CD4-positive, alpha-beta T cell treated with Interleukin-4 for 4 hours (primary cell): ENCODE data around the gene SLC9B2.

Source experiments
- DNase-seq: peaks from one replicate; pipeline ENCODE4 v3.0.0-alpha.2; 2020

The SLC9B2 gene

DNA sequence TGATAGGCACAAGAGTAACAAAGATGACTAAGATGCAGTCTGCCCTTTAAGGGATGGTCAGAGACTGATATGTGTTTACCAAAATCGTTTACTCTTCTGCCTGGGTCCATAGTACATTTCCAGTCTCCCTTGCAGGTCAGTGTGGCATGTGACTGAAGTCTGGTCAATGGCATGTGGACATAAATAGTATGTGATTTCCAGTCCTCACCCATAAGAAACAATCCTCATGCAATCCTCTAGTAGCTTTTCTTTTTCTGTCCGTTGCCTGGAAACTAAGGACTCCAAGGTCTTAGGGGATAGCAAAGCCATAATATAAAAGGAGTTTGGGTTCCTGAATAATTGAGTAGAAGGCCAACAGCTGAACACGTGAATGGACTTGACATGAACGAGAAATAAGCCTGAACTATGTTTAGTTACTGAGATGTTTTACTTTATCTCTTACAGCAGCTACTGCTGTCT is 1.1 kb downstream of the SLC9B2 start:
- no peak for DNase-seq

DNA sequence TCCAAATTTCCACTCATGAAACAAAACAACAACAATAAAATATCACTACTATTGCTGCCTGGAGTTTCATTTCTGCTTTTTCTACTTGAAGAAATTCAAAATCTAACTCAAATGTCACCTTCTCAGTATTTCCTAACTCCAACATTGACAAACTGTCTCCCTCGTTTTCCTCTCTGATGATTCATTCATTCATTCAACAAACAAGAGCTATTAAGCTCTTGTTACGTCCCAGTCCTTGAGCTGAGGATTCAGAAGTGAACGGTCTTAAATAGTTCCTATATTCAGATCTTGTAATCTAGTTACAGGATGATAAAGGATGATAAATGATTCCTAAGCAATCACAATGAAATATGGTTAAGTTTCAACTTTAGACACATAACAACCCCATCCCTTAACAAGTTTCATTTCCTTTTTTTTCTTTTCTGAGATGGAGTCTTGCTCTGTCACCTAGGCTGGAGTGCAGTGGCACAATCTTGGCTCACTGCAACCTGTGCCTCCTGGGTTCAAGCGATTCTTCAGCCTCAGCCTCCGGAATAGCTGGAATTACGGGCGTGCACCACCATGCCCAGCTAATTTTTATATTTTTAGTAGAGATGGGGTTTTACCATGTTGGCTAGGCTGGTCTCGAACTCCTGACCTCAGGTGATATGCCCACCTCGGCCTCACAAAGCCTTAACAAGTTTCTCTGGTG is 1.7 kb downstream of the SLC9B2 start:
- no peak for DNase-seq

DNA sequence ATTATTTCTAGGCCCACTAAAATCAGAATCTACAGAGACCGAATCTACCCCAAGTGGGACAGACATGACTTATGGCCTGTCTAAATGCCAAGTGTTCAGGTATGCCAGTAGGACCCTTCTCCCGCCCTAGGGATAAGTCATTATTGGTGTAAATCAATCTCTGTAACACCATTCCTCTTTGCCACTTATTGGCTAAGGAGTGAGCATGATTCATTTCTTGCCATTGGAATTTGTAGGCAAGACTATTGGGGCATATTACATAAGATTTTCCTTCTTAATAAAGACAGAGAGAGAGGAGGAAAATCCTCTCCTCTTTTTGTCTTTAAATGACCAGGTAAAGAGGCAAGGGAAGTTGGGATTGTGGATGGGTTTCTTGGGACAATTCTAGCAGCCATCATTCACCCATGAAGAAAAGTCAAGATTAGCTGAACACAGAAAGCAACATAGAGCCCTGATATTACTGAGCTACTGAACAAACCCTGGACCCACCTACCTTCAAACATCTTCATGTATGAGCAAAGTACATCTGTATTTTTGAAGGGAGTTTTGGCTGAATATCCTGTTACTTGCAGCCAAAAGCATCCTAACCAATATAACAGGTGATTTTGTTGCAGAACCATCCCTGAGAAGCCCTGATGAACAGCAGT is 2.6 kb downstream of the SLC9B2 start:
- no peak for DNase-seq

DNA sequence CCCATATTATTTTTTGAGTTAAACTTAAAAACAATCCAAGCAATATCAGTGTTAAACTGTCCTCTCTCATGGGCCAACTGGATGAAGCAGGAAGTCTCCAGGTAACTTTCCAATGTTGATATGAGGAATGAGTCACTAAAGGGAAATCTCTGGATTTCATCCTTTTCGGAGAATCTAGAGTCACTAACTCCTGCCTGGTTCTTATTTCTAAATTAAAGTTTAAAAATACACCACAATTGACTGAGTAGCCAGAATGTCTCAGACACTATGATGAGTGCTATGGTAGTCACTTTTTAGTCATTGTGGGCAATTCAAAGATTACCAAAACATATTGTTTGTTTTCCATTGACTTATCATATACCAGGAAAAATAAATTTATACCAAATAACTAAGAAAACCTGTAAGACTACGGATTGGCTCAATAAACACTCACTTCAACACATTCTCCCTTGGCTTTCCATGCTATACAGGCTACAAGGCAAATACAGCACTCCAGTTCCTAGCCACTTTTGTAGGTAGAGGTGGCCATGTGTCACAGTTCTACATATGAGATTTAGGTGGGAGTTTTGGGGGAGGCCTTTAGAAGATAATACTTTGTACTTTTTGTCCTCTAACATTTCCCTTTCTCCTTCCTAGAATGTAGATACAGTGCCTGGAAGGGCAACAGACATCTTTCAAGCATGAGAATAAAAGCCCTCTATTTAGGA is 8.6 kb downstream of the SLC9B2 start:
- no peak for DNase-seq

DNA sequence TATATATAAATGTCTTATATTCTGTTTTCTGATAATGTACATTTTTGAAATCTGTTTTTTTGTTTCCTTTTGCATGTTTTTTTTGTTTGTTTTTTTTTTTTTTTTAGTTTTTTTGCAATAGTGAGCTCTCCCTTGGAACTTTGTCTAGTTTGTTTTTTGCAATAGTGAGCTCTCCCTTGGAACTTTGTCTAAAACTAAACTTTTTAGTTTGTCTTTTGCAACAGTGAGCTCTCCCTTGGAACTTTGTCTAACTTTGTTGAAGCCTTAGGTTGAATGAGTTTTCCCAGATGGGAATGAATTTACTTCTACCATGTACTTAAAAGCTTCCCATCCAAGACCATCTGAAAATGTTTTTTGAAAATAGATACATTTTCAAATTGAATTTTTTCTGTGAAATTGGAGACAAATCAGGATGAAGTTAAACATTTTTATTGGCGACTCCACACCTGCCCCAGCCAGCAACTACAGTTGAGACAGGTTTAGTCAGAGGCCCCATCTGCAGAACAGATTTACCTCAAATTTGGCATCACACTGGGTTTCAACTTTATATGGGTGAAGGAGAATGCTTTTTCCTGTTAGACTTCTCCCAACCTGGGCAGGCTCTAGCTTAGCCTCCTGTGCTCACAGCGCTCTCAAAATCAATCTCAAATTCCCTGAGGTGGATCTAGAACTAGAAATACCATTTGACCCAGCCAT is 16.0 kb downstream of the SLC9B2 start:
- DNase-seq, result no peak

DNA sequence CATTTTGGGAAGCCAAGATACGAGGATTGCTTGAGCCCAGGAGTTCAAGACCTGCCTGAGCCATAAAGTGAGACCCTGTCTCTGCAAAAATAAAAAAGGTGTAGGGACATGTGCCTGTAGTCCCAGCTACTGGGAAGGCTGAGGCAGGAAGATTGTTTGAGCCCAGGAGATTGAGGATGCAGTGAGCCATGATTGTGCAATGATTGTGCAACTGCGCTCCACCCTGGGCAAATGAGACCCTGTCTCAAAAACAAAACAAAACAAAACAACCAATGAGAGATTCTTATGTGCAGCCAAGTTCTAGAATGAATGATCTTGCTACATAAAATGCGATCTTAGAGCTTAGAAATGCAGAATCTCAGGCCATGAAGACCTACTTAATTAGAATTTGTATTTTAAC is 22.5 kb downstream of the SLC9B2 start:
- no peak for DNase-seq

DNA sequence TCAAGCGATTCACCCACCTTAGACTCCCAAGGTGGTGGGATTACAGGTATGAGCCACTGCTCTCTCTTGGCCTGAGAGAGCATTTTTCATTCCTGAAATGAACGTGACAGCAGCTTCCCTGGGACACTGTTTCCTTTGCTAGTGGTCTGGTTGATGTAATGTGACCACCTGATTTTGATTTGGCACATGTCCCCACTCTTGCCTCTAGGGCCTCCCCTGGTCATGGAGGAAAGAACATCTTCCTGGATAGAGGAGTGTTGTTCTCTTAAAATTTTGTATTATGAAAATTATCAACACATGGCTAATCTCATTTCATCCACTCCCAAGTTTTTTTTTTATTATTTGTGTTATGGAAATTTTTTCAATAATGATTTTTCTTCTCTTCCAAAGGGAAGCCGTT is 23.8 kb downstream of the SLC9B2 start:
- DNase-seq, result no peak

DNA sequence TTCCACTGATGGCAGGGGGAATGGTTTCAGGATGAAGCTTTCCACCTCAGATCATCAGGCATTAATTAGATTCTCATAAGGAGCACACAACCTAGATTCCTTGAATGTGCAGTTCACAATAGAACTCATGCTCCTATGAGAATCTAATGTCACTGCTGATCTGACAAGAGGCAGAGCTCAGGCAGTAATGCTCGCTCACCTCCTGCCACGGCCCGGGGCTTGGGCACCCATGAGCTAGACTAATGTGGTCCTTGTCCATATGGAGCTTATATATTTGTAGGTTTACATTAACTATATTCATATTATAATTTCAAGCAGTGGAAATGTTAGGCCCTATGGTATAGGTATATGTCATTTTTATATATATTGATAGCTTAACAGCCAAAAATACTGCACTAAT is 24.4 kb downstream of the SLC9B2 start:
- DNase-seq, result no peak

DNA sequence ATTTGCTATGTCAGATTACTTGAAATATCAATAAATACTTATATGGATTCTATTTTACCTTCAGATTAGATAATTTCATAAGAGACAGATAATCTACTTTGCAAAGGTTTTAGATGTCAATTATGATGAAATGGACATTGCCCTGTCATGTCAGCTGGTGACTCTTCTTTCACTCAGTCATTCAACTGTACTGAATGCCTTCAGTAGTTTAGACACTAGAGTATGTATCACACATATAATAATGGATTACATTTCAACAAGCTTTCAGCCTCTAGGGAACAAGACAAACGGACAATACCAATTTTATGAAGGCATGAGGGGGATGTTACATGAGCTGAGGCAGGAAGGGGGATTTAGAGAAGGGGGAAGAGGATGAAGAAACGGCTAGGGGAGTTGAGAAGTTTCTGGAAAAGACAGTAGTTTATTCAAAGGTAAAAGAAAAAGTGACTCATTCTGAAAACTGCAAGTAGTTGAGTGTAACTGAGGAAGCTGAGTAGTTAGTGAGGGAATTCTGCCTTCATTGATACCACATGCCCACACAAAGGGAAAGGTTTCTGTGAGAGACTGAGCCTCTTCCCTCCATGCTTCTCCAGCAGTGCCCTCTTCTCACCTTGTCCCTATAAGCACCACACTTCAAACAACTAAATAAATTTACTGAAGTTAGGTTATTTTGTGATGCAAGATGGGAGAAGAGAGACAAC is 25.7 kb downstream of the SLC9B2 start:
- no peak for DNase-seq

DNA sequence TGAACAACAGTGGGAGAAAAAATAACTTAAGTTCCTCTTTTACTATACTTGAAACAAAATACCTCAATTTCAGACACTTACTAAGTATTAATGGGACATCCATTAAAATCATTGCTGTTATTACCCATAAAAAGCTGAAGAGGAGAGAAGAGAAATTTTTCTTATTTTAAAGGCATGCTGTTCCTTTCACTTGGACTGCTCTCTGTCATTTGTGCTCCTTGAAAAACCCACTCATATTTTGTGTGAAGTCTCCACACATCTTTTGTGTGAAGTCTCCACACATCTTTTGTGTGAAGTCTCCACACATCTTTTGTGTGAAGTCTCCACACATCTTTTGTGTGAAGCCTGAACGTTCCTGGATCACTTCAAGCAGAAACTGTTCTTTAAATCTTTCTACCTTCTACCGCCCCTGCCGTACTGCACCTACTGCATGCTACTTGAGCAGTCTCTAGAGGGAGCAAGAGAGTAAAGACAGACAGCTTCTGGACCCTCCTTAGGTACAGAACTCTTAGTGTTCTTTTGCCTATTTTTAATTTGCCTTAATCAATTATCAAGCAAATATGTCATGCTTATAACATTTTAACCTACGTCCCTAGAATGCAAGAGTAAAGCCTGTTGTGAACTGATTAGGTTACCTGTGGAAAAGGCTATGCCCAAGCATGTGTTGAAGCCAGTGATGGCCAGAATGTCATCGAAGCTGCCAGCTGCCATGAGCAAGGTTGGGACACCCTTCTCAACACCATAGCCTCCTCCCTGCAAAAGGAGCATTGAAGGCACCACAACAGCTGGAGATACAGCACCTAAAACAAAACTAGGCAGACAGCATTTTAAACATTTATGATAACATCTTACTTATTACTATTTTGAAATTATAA is 29.9 kb downstream of the SLC9B2 start:
- DNase-seq, result peak; percentile 59

DNA sequence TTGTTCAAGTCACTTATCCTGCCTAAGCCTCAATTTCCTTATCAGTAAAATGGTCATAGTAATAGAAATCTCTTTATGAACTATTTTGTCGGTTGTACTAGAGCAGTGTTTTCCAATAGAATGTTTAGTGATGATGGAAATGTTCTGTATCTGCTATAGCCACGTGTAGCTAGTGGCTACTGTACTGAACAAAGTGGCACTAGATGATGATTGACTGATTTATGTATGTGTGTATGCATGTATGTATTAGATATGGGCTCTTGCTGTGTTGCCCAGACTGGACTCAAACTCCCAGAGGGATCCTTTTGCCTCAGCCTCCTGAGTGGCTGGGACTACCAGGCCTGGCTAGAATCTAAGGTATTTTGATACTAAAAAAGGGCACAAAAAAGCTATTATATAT is 32.4 kb downstream of the SLC9B2 start:
- no peak for DNase-seq

DNA sequence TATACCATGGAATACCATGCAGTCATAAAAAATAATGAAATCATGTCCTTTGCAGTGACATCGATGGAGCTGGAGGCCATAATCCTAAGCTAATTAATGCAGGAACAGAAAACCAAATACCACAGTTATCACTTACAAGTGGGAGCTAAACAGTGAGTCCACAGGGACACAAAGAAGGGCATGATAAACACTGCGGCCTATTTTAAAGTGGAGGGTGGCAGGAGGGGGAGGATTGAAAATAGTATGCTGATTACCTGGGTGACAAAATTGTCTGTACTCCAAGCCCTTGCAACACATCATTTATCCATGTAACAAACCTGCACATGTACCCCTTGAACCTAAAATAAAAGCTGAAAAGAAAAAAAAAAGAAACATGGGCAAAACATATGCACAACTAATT is 40.4 kb downstream of the SLC9B2 start:
- DNase-seq, result no peak

DNA sequence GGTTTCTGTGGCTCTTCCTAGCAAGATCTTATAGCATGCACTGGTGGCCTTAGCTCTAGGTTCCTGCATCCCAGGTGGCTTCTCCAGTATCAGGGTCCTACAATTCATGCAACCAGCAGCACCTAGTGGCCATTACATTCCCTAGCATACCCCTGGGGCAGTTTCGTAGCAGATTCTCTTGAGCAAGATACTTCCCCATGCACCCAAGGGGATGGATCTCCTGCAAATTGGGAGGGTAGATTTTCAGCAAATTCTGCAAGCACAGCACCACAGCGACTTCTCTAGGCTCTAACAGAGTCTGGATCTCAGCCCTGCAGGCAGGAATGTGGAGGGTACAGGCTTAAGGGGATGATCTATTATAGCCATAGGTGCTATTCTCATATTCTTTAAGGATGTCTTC is 44.0 kb downstream of the SLC9B2 start:
- no peak for DNase-seq

DNA sequence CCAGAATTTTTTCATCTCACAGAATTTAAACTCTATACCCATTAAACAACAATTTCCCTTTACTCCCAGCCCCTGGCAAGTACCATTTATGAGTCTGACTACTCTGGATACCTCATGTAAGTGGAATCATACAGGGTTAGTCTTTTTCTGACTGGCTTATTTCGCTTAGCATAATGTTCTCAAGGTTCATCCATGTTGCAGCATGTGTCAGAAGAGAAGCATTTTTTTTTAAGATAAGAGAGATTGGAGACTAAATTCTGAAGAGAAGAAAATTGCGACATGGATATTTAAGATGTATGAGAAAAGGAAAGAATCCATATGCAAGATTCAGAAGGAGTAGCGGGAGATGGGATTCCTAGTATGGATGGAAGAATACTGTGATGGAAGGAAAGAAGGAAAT is 45.8 kb downstream of the SLC9B2 start:
- DNase-seq, result no peak

DNA sequence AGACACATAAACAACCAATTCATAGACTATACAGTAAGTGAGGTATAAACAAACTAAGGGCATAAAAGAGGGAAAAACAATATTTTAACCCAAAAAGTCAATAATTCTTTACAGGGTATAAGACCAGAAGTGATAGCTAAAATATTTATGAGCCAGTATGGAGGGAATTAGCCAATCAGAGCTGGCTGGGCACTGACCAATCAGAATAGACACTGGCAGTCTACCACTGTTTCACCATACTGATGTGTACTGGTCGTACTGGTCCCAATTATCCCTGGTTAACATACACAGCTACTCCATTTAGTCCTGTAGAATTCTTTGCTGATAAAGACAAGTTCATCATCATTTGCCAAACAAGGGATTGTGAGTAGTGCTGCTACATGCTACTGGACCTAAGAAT is 47.3 kb downstream of the SLC9B2 start:
- no peak for DNase-seq

DNA sequence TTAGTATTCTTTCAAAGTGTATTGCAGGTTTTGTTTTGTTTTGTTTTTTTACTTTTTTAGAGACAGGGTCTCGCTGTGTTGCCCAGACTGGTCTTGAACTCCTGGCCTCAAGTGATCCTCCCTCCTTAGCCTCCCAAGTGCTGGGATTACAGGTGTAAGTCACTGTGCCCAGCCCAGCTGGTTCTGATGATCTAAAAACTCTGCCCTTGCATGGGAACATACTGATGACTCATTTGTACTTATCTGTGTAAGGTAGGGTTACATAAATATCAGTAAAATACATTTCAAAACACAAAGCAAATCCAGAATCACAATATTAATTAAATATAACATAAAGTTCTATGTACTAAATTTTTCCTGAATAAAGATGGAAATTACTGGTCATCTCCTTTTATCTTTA is 49.7 kb downstream of the SLC9B2 start:
- no peak for DNase-seq

DNA sequence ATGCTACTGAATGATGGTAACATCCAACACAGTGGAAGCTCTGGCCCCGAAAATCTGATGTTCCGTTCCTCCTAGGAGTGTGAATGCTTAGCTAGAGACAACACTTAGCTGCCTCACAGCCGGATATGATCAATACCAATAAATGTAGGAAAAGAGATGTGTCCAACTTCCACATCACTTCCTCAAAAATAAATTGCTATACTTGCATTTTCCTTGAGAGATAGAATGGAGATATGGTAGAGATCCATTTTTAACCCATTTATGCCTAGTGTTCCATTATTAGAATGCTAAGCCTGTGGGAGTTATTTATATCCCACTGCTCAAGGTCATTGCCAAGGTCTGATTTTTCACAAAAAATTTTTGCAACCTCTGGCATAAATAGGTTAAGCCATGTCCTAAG is 51.6 kb downstream of the SLC9B2 start:
- DNase-seq, result no peak

DNA sequence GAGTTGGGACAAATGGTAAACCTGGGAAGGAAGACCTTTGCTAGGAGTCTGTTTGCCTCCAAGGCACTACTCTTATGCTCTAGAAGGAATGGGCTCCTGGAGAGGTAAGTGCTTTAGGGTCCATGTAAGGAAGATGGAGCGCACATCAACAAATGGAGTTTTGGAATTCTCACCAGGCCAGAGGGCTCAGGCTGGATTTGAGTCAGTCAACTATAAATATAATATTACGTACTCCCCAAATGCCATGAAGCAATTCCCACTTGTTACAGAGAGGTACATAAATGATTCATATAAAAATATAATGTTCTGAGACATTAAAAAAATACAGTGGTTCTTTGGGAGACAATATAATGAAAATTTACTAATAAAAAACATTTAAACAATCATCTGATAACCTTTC is 55.4 kb downstream of the SLC9B2 start:
- DNase-seq, result no peak

DNA sequence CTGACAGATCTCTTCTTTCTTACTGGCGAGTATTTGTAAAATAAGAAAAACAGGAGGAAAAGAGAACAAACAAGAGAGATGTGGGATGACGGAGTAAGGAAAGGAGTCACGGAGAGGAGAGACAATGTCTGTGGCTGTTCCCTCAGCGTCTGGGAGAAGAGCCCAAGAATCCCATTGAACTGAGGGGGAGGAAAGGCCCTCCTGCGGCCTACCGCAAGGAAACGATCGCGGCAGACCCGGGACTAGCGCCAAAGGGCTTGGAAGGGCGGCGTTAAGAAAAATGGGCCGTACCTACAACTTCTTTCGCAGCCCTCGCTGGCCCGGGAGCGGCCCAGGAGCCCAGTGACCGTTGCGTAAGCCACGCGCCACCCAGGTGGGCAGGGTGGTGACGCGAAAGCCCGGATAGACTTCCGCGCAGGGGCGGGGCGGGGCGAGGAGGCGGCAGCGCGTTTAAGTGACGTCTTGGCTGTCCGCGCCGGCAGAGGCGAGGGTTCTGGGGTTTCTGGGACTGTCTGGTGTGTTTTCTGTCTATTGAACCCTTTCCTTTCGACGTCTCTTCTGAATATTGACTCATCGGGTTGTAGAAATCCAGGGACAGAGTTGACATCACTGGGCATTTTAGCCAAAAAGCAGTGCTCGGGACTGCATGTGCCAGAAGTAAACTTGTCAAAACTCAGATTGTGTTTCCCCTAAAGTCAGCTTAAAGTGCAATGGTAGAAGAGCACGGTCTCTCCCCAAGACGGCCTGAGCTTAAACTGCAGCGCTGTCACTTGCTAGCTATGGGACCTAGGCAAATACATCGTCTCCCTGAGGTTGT is 57.0 kb downstream of the SLC9B2 start, which contains the start of gene SLC9B1:
Gene SLC9B1, minus strand, starts transcription at position 398 of the 817 bp plus-strand sequence. CDS start 27,994 bp downstream, outside the sequence.
- peak; percentile 91 for DNase-seq

DNA sequence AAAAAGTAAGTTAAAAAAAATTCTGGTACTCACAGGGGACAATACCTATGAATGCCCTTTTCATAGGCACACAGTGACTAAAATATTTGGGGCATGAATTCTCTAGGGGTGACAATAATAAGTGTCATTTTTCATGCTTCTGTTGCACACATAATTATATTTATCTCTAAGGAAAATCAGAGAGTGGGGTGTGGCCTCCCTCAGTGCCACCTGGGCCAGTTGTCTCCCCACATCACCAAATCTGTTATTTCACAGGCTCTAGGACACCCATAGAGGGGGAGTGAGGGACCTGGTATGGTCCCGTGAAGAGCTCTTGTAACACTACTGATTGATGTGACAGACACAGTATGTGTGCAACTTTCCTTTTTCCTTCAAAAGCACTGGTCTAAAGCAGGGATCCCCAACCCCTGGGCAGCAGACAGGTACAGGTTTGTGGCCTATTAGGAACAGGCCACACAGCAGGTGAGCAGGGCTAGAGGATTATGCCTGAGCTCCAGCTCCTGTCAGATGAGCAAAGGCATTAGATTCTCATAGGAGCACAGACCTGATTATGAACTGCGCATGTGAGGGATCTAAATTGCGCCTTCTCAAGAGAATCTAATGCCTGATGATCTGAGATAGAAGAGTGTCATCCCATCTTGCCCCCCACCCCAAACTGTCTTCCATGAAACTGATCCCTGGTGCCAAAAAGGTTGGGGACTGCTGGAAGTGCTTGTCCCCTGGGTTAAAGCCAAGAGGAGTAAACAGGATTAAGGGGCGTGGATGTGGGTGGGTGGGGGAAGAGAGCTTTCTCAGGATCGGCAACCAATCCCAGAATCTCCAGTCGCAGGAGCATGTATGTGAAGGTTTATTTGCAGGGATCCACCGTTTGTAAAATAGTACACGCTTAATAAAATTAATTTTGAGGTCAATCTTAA is 57.9 kb downstream of the SLC9B2 start:
- DNase-seq, result no peak
